HL-60 (cell line): ENCODE measurements around the gene JARID2.

Source experiments
- DNase-seq, 2 experiments: peaks; one replicate each; pipeline ENCODE4 v3.0.0-alpha.2; 2010 to 2020; ENCODE audit warnings: low read depth in 1 of 2, low spot score in 1 of 2
- H3K27ac ChIP-seq: fragments of 250-450 bp; sonication (Bioruptor Pico); replicated peaks from 2 replicates; pipeline ENCODE4 v1.5.1; 2020; ENCODE audit warnings: mild to moderate bottlenecking, moderate library complexity
- H3K27me3 ChIP-seq: fragments of 250-450 bp; sonication (Bioruptor Pico); 2 replicates; pipeline ENCODE4 v1.5.1; 2021; ENCODE audit warnings: mild to moderate bottlenecking, moderate library complexity; ENCODE audit not compliant: insufficient read depth, poor library complexity, severe bottlenecking
- H3K4me3 ChIP-seq: replicated peaks from 2 replicates; pipeline ENCODE4 v1.5.1; 2011; ENCODE audit warnings: mild to moderate bottlenecking, control low read depth, low read length; ENCODE audit not compliant: insufficient read depth
- GABPA ChIP-seq: IDR thresholded peaks from 2 replicates; pipeline ENCODE4 v1.6.1; 2012; ENCODE audit warnings: low read depth
- POLR2AphosphoS5 ChIP-seq: IDR thresholded peaks from 2 replicates; pipeline ENCODE4 v1.6.1; 2012; ENCODE audit warnings: low read depth
- SPI1 ChIP-seq: IDR thresholded peaks from 2 replicates; pipeline ENCODE4 v1.6.1; 2012; ENCODE audit warnings: low read depth, mild to moderate bottlenecking, borderline replicate concordance
- TF ChIP-seq, protein P1 (sequence below): IDR thresholded peaks from 2 replicates; pipeline ENCODE4 v1.6.1; 2012; ENCODE audit warnings: low read depth; ENCODE audit not compliant: insufficient replicate concordance
- TF ChIP-seq, protein P2 (sequence below): IDR thresholded peaks from one replicate; pipeline ENCODE4 v1.5.1; 2011; ENCODE audit warnings: low read length, control low read depth, inconsistent platforms; ENCODE audit not compliant: insufficient read depth

JARID2 gene

DNA sequence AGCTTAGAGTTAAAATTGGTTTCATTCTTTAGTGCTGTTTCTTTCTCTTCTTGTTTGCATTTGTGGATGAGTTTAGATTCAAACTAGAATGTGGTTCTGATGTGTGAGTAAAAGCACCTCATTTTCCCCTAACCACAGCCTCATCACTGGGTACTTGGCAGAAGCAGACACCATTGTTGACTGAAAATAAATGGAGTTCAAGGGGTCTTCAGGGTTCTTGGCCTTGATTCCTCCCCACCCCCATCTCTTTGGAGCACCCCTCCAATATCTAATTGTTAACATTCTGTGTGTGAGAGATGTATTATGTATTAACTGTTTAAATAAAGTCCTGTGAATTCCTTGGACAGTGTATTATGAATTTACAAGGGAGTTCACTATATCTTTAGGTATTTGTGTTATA lies 59.6 kb downstream of the JARID2 start:
- TF ChIP-seq POLR2AphosphoS5 (no peak), GABPA (no peak)
- TF ChIP-seq, protein P1, sequence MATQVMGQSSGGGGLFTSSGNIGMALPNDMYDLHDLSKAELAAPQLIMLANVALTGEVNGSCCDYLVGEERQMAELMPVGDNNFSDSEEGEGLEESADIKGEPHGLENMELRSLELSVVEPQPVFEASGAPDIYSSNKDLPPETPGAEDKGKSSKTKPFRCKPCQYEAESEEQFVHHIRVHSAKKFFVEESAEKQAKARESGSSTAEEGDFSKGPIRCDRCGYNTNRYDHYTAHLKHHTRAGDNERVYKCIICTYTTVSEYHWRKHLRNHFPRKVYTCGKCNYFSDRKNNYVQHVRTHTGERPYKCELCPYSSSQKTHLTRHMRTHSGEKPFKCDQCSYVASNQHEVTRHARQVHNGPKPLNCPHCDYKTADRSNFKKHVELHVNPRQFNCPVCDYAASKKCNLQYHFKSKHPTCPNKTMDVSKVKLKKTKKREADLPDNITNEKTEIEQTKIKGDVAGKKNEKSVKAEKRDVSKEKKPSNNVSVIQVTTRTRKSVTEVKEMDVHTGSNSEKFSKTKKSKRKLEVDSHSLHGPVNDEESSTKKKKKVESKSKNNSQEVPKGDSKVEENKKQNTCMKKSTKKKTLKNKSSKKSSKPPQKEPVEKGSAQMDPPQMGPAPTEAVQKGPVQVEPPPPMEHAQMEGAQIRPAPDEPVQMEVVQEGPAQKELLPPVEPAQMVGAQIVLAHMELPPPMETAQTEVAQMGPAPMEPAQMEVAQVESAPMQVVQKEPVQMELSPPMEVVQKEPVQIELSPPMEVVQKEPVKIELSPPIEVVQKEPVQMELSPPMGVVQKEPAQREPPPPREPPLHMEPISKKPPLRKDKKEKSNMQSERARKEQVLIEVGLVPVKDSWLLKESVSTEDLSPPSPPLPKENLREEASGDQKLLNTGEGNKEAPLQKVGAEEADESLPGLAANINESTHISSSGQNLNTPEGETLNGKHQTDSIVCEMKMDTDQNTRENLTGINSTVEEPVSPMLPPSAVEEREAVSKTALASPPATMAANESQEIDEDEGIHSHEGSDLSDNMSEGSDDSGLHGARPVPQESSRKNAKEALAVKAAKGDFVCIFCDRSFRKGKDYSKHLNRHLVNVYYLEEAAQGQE, result no peak
- no peak for DNase-seq
- Histone ChIP-seq H3K27me3 (no peaks in the 10 kb centered on the region), H3K4me3 (no peak overlapping the region), H3K27ac (peak overlapping the region; percentile 33; the same call in 1 of the 2 replicates)

DNA sequence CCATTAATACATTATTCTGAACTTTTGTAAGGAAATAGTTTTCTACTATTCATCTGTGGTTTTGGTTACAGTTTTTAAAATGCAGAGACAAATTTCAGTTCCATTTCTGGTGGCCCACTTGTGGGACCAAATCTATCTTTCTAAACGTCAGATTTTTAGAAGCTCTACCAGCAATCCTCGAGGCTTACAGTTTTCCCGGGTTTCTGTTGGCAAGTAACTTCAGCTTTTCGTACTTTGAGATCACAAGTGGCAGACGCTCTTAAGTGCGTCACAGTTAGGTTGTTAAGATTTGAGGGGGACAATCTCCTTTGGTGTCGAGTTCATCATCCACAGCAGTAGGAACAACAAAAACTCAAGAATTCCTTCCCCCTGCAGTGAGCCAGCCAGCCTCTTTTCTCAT lies 60.0 kb downstream of the JARID2 start:
- Histone ChIP-seq H3K4me3 (no peak overlapping the region), H3K27me3 (no peaks in the 10 kb centered on the region), H3K27ac (peak overlapping the region; percentile 33; the same call in 1 of the 2 replicates)
- no peak for TF ChIP-seq GABPA
- TF ChIP-seq, protein P2, sequence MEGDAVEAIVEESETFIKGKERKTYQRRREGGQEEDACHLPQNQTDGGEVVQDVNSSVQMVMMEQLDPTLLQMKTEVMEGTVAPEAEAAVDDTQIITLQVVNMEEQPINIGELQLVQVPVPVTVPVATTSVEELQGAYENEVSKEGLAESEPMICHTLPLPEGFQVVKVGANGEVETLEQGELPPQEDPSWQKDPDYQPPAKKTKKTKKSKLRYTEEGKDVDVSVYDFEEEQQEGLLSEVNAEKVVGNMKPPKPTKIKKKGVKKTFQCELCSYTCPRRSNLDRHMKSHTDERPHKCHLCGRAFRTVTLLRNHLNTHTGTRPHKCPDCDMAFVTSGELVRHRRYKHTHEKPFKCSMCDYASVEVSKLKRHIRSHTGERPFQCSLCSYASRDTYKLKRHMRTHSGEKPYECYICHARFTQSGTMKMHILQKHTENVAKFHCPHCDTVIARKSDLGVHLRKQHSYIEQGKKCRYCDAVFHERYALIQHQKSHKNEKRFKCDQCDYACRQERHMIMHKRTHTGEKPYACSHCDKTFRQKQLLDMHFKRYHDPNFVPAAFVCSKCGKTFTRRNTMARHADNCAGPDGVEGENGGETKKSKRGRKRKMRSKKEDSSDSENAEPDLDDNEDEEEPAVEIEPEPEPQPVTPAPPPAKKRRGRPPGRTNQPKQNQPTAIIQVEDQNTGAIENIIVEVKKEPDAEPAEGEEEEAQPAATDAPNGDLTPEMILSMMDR, result no peak
- TF ChIP-seq, protein P1, result no peak
- TF ChIP-seq SPI1, result no peak
- no peak for TF ChIP-seq POLR2AphosphoS5
- no peak for DNase-seq

DNA sequence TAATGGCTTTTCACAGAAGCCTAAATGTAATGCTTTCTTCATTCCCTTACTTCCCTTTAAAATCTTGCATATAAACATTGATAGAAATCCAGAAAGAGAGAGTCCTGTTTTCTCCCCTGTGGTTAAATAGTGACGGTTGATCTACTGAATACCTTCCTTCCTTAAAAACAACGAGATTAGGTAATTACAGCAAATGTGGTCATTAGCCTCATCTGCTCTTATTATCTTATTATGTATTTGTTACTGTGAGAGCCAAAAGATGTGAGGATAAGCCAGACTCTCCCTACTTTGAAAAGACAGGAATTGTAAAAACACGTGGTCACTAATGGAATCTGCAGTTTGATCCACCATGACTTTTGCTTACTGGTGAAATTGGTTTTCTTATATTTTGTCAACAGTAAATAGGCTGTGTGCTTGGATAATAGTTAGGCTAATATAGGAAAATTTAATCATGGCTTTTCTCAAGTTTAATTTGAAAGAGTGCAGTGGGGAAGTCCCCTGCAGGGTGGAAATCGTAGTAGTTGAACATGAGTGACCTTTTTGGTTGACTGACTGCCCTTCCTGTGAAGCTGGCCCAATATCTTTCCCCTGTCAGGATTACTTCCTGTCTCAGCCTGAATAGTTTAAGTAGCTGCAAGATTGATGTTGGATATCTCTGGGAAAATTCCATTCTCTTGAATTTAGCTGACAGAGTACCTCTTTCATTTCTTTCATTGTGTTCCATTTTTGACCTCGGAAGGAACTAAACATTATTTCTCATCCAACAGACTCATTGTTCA lies 62.8 kb downstream of the JARID2 start:
- Histone ChIP-seq H3K27me3 (no peaks in the 10 kb centered on the region), H3K27ac (peak overlapping the region; percentile 75), H3K4me3 (no peak overlapping the region)
- TF ChIP-seq, protein P1, result no peak
- peak; percentile 9; the same call in 1 of the 2 replicates for TF ChIP-seq SPI1
- 0 out of 2 replicates have a peak, but pooled peaks have one; percentile 1 for TF ChIP-seq GABPA
- no peak; the same call in 1 of the 2 replicates for TF ChIP-seq POLR2AphosphoS5
- DNase-seq, result peak in 1 of 2 experiments; percentile 31

DNA sequence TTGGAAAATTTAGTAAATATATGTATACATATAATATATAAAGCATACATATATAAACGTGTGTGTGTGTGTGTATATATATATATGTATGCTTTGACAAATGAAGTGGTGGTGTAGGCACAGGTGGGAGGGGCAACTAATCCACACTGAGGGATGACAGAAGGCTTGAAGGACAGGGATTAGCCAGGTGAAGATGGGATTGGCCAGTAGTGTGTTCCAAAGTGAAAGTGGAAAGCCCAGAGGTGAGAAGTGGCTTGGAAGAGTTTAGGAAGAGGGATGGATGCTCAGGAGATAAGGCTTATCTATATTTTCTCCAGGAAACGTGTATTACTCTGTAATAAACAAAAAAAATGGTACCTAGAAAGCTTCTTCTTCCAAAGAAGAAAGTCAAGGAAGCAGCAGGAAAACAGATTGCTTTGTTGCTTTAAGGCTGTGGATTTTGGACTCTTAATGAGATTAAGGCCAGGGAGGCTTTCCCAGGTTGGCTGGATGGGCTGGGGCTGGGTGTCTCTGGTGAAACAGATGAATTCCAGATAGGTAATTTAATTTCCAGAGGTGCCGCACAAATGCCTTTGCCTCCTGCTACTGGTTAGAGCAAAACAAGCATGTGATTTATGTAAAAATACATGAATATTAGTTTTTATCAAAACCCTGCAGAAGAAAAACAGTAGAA lies 63.9 kb downstream of the JARID2 start:
- peak overlapping the region; percentile 75 for H3K27ac ChIP-seq
- DNase-seq, result no peak
- no peak overlapping the region for H3K4me3 ChIP-seq
- no peak for TF ChIP-seq SPI1
- TF ChIP-seq, protein P1, result no peak
- TF ChIP-seq GABPA, result no peak
- TF ChIP-seq, protein P2, result no peak
- TF ChIP-seq POLR2AphosphoS5, result no peak
- H3K27me3 ChIP-seq, result no peaks in the 10 kb centered on the region
